Measurements from ENCODE around the gene TRIM75.
A peak's percentile ranks its signal among the peaks of the same experiment; 100 is the strongest.
"Not testable (repeated sequence)": the region's sequence is repeated elsewhere in the genome, so short reads cannot be mapped to it uniquely, and the experiment has no call there.

The TRIM75 gene

GRCh38 chr4:165079476-165079875 lies 25.8 kb downstream of the TRIM75 start:
- DNase-seq = no peak

- DNase-seq = not testable (repeated sequence)
These were observed 31.1 kb downstream of the TRIM75 start for GRCh38 chr4:165084787-165085186.

GRCh38 chr4:165085946-165086345 lies 32.3 kb downstream of the TRIM75 start:
- DNase-seq = no peak

GRCh38 chr4:165088366-165088765 lies 34.7 kb downstream of the TRIM75 start:
- no peak for DNase-seq

- DNase-seq = not testable (repeated sequence)
These were observed 38.5 kb downstream of the TRIM75 start for GRCh38 chr4:165092187-165092586.

- no peak for DNase-seq
These were observed 41.2 kb downstream of the TRIM75 start for GRCh38 chr4:165094873-165095272.

GRCh38 chr4:165095291-165095690 lies 41.6 kb downstream of the TRIM75 start:
- no peak for DNase-seq

GRCh38 chr4:165096776-165097175 lies 43.1 kb downstream of the TRIM75 start:
- DNase-seq = peak; percentile 13

- no peak for DNase-seq
These were observed 48.0 kb downstream of the TRIM75 start for GRCh38 chr4:165101641-165102040.

- no peak for DNase-seq
These were observed 52.9 kb downstream of the TRIM75 start for GRCh38 chr4:165106518-165106917.
